ENCODE measurements around the gene INSRR.

The INSRR gene

GRCh38 chr1:156873659-156874058, 14.7 kb upstream of the INSRR start:
- no peak for FAIRE-seq

- no peak for FAIRE-seq
These were observed 10.5 kb upstream of the INSRR start for GRCh38 chr1:156869455-156869854.

GRCh38 chr1:156868341-156868740, 9.4 kb upstream of the INSRR start:
- FAIRE-seq: no peak

- FAIRE-seq: no peak
These were observed 7.5 kb upstream of the INSRR start for GRCh38 chr1:156866249-156866909.

- FAIRE-seq: no peak
These were observed 6.9 kb upstream of the INSRR start for GRCh38 chr1:156865865-156866248.

GRCh38 chr1:156865258-156865657, 6.3 kb upstream of the INSRR start:
- FAIRE-seq: no peak

GRCh38 chr1:156864796-156865195, 5.9 kb upstream of the INSRR start:
- no peak for FAIRE-seq

GRCh38 chr1:156863631-156864030, 4.7 kb upstream of the INSRR start:
- no peak for FAIRE-seq

- no peak for FAIRE-seq
These were observed 4.2 kb upstream of the INSRR start for GRCh38 chr1:156862997-156863599.

- FAIRE-seq: no peak
These were observed 3.7 kb upstream of the INSRR start for GRCh38 chr1:156862584-156862983.

- no peak for FAIRE-seq
These were observed 1.9 kb upstream of the INSRR start, which contains the start of gene NTRK1 for GRCh38 chr1:156860628-156861423. NTRK1 (plus strand) TSS chr1:156860865; CDS start chr1:156860935, 70 bp downstream.

- FAIRE-seq: no peak
These were observed 1.3 kb upstream of the INSRR start for GRCh38 chr1:156860113-156860627.

GRCh38 chr1:156859523-156860112, 701 bp upstream of the INSRR start:
- no peak for FAIRE-seq

GRCh38 chr1:156858555-156858956, 361 bp downstream of the INSRR start:
- no peak for FAIRE-seq

GRCh38 chr1:156857532-156857931, 1.4 kb downstream of the INSRR start:
- FAIRE-seq: no peak

- no peak for FAIRE-seq
These were observed 2.6 kb downstream of the INSRR start for GRCh38 chr1:156856282-156856785.

- FAIRE-seq: no peak
These were observed 4.3 kb downstream of the INSRR start for GRCh38 chr1:156854634-156855033.

GRCh38 chr1:156853761-156854160, 5.2 kb downstream of the INSRR start:
- FAIRE-seq: no peak

- no peak for FAIRE-seq
These were observed 6.5 kb downstream of the INSRR start for GRCh38 chr1:156852418-156852874.

GRCh38 chr1:156851779-156852417, 7.0 kb downstream of the INSRR start:
- FAIRE-seq: no peak

- FAIRE-seq: no peak
These were observed 9.8 kb downstream of the INSRR start for GRCh38 chr1:156849151-156849496.

GRCh38 chr1:156848461-156849150, 10.3 kb downstream of the INSRR start:
- FAIRE-seq: no peak
